ENCODE data around the gene FARP1. TPM values are rescaled to one million over a fixed set of nuclear protein-coding genes. Genes with fewer than 3 reads are reported as not detected.

The FARP1 gene
- total and polyA plus RNA-seq, 2 of the 13 experiments (the other 11 are each of a cell fraction or from before 2014, with no cell fraction given) = 70.6 to 126 TPM

DNA sequence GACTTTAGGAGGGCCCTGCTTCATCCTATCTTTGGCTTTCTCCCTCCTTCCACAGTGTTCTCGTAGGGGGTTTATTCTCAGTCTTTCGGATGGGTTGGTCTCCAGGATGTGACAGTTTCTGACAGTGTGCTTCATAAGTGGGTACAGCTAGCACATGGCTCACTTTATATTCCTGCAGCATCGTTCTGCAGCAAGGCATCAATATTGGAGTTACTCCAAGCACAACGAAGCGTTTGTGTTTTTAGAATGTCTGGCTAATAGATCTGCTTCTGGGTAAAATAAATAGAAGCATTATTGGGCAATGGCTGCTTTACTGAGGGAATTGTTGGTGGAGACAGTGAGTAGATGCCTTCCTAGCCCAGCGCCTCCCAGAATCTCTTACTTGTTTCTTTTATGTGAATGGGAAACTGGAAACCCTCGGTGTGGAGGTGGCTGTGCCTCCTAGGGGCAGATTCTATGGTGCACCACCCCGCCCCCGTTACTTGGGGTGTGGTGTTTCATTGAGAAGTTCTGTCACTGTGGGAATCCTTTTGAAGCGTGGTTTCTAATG lies 2.0 kb downstream of the FARP1 start (continued):
- TF ChIP-seq, protein P1, sequence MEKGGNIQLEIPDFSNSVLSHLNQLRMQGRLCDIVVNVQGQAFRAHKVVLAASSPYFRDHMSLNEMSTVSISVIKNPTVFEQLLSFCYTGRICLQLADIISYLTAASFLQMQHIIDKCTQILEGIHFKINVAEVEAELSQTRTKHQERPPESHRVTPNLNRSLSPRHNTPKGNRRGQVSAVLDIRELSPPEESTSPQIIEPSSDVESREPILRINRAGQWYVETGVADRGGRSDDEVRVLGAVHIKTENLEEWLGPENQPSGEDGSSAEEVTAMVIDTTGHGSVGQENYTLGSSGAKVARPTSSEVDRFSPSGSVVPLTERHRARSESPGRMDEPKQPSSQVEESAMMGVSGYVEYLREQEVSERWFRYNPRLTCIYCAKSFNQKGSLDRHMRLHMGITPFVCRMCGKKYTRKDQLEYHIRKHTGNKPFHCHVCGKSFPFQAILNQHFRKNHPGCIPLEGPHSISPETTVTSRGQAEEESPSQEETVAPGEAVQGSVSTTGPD (CRISPR knock-in tag; IDR thresholded peaks at IDR 0.05) = no peak
- TF ChIP-seq ZNF260 (CRISPR knock-in tag; IDR thresholded peaks at IDR 0.05; ENCODE audit: borderline replicate concordance, low read depth) = no peak
- no peak for TF ChIP-seq NR3C1 (CRISPR knock-in tag; IDR thresholded peaks at IDR 0.05)
- no peak for TF ChIP-seq PHF20 (CRISPR knock-in tag; IDR thresholded peaks at IDR 0.05)
- no peak for TF ChIP-seq SMARCC2 (IDR thresholded peaks at IDR 0.05)
- TF ChIP-seq, protein P2, sequence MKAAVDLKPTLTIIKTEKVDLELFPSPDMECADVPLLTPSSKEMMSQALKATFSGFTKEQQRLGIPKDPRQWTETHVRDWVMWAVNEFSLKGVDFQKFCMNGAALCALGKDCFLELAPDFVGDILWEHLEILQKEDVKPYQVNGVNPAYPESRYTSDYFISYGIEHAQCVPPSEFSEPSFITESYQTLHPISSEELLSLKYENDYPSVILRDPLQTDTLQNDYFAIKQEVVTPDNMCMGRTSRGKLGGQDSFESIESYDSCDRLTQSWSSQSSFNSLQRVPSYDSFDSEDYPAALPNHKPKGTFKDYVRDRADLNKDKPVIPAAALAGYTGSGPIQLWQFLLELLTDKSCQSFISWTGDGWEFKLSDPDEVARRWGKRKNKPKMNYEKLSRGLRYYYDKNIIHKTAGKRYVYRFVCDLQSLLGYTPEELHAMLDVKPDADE (CRISPR knock-in tag; IDR thresholded peaks at IDR 0.05) = no peak
- TF ChIP-seq, protein P3, sequence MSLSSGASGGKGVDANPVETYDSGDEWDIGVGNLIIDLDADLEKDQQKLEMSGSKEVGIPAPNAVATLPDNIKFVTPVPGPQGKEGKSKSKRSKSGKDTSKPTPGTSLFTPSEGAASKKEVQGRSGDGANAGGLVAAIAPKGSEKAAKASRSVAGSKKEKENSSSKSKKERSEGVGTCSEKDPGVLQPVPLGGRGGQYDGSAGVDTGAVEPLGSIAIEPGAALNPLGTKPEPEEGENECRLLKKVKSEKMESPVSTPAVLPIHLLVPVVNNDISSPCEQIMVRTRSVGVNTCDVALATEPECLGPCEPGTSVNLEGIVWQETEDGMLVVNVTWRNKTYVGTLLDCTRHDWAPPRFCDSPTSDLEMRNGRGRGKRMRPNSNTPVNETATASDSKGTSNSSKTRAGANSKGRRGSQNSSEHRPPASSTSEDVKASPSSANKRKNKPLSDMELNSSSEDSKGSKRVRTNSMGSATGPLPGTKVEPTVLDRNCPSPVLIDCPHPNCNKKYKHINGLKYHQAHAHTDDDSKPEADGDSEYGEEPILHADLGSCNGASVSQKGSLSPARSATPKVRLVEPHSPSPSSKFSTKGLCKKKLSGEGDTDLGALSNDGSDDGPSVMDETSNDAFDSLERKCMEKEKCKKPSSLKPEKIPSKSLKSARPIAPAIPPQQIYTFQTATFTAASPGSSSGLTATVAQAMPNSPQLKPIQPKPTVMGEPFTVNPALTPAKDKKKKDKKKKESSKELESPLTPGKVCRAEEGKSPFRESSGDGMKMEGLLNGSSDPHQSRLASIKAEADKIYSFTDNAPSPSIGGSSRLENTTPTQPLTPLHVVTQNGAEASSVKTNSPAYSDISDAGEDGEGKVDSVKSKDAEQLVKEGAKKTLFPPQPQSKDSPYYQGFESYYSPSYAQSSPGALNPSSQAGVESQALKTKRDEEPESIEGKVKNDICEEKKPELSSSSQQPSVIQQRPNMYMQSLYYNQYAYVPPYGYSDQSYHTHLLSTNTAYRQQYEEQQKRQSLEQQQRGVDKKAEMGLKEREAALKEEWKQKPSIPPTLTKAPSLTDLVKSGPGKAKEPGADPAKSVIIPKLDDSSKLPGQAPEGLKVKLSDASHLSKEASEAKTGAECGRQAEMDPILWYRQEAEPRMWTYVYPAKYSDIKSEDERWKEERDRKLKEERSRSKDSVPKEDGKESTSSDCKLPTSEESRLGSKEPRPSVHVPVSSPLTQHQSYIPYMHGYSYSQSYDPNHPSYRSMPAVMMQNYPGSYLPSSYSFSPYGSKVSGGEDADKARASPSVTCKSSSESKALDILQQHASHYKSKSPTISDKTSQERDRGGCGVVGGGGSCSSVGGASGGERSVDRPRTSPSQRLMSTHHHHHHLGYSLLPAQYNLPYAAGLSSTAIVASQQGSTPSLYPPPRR (CRISPR knock-in tag; IDR thresholded peaks at IDR 0.05; ENCODE audit: borderline replicate concordance) = no peak
- no peak for TF ChIP-seq ZNF207 (IDR thresholded peaks at IDR 0.05; ENCODE audit: borderline replicate concordance)
- no peak for TF ChIP-seq ATRX (CRISPR knock-in tag; IDR thresholded peaks at IDR 0.05; ENCODE audit: borderline replicate concordance)
- TF ChIP-seq, protein P4, sequence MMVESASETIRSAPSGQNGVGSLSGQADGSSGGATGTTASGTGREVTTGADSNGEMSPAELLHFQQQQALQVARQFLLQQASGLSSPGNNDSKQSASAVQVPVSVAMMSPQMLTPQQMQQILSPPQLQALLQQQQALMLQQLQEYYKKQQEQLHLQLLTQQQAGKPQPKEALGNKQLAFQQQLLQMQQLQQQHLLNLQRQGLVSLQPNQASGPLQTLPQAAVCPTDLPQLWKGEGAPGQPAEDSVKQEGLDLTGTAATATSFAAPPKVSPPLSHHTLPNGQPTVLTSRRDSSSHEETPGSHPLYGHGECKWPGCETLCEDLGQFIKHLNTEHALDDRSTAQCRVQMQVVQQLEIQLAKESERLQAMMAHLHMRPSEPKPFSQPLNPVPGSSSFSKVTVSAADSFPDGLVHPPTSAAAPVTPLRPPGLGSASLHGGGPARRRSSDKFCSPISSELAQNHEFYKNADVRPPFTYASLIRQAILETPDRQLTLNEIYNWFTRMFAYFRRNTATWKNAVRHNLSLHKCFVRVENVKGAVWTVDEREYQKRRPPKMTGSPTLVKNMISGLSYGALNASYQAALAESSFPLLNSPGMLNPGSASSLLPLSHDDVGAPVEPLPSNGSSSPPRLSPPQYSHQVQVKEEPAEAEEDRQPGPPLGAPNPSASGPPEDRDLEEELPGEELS (CRISPR knock-in tag; IDR thresholded peaks at IDR 0.05) = 0 out of 2 replicates have a peak, but pooled peaks have one; percentile 17
- TF ChIP-seq ZNF343 (CRISPR knock-in tag; IDR thresholded peaks at IDR 0.05) = no peak
- TF ChIP-seq CHD2 (IDR thresholded peaks at IDR 0.05; ENCODE audit: low read depth, low read length) = no peak
- TF ChIP-seq, protein P5, sequence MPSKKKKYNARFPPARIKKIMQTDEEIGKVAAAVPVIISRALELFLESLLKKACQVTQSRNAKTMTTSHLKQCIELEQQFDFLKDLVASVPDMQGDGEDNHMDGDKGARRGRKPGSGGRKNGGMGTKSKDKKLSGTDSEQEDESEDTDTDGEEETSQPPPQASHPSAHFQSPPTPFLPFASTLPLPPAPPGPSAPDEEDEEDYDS (CRISPR knock-in tag; IDR thresholded peaks at IDR 0.05) = no peak
- TF ChIP-seq, protein P6, sequence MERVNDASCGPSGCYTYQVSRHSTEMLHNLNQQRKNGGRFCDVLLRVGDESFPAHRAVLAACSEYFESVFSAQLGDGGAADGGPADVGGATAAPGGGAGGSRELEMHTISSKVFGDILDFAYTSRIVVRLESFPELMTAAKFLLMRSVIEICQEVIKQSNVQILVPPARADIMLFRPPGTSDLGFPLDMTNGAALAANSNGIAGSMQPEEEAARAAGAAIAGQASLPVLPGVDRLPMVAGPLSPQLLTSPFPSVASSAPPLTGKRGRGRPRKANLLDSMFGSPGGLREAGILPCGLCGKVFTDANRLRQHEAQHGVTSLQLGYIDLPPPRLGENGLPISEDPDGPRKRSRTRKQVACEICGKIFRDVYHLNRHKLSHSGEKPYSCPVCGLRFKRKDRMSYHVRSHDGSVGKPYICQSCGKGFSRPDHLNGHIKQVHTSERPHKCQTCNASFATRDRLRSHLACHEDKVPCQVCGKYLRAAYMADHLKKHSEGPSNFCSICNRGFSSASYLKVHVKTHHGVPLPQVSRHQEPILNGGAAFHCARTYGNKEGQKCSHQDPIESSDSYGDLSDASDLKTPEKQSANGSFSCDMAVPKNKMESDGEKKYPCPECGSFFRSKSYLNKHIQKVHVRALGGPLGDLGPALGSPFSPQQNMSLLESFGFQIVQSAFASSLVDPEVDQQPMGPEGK (CRISPR knock-in tag; IDR thresholded peaks at IDR 0.05) = peak; percentile 81
- TF ChIP-seq, protein P7, sequence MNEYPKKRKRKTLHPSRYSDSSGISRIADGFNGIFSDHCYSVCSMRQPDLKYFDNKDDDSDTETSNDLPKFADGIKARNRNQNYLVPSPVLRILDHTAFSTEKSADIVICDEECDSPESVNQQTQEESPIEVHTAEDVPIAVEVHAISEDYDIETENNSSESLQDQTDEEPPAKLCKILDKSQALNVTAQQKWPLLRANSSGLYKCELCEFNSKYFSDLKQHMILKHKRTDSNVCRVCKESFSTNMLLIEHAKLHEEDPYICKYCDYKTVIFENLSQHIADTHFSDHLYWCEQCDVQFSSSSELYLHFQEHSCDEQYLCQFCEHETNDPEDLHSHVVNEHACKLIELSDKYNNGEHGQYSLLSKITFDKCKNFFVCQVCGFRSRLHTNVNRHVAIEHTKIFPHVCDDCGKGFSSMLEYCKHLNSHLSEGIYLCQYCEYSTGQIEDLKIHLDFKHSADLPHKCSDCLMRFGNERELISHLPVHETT (CRISPR knock-in tag; conservative IDR thresholded peaks at IDR 0.05) = no peak
- no peak for TF ChIP-seq ZFYVE20 (CRISPR knock-in tag; IDR thresholded peaks at IDR 0.05; ENCODE audit: borderline replicate concordance, low read depth)

Data from HepG2 (cell line).